Adrenal gland (tissue), 12 donors: ENCODE data around the gene CAMK2G. TPM values are rescaled to one million over a fixed set of nuclear protein-coding genes. Genes with fewer than 3 reads are reported as not detected.

Source experiments
- DNase-seq, 7 donors: peaks; one replicate each; pipeline ENCODE4 v3.0.0-alpha.2; 2019 to 2020
- H3K27ac ChIP-seq, 5 donors: fragments of 200-600 bp; sonication (generic) in 4 of 5; 1 replicate in 3 of 5; 2 replicates in 2 of 5; pipeline versions ENCODE4 v1.5.1 to v1.8.0; 2016 to 2020; ENCODE audit warnings: mild to moderate bottlenecking in 1 of 5
- H3K27me3 ChIP-seq: fragments of 200-600 bp; 2 replicates; pipeline ENCODE4 v1.8.0; 2021
- H3K36me3 ChIP-seq, 2 donors: fragments of 200-600 bp; replicated peaks in 1 of 2; 1 replicate in 1 of 2; 2 replicates in 1 of 2; pipeline versions ENCODE4 v1.5.1 to v1.8.0; 2018 to 2022
- H3K4me1 ChIP-seq, 2 donors: fragments of 200-600 bp; replicated peaks in 1 of 2; 1 replicate in 1 of 2; 2 replicates in 1 of 2; pipeline versions ENCODE4 v1.5.1 to v1.8.0; 2018 to 2021
- H3K4me3 ChIP-seq, 4 donors: fragments of 200-600 bp; sonication (generic) in 3 of 4; one replicate each; pipeline ENCODE4 v1.5.1; 2016 to 2018
- H3K9me3 ChIP-seq, 3 donors: fragments of 200-600 bp; sonication (generic) in 1 of 3; replicated peaks in 1 of 3; 1 replicate in 2 of 3; 2 replicates in 1 of 3; pipeline versions ENCODE4 v1.5.1 to v1.8.0; 2016 to 2021
- POLR2A ChIP-seq, 2 donors: fragments of 450-650 bp; IDR thresholded peaks; one replicate each; pipeline ENCODE4 v1.6.1; 2017; ENCODE audit warnings: antibody characterized with exemption in 2 of 2, mild to moderate bottlenecking in 2 of 2, moderate library complexity in 1 of 2
- whole genome bisulfite sequencing, 4 donors: extraction: QIAGEN DNeasy Blood & Tissue Kit in 2 of 4; methylation state at CpG; one replicate each; pipeline versions ENCODE4 v1.1.5 to v1.1.7; 2013 to 2017; 5-methylcytosine and 5-hydroxymethylcytosine counted together
- intact Hi-C, 2 donors: fragments of 100-400 bp; cut with DNase I; formaldehyde crosslinking; loops; one replicate each; pipeline versions ENCODE4 v1.14.1 to v1.15.0; 2022 to 2023
- polyA plus RNA-seq, 3 donors: library from polyadenylated mRNA; stranded (reverse); fragments of 200-250 nt in 2 of 3; fragments of 350-450 nt in 1 of 3; fragmentation: Illumina TruSeq in 1 of 3; extraction: RNeasy Lipid Tissue Mini Kit (QIAGEN cat#74804) in 1 of 3; gene quantifications; one replicate each; pipeline ENCODE4 v1.2.3, GENCODE V29; 2013 to 2014
- total RNA-seq, 9 donors: library from RNA; depleted of rRNA in 4 of 9; stranded (reverse); fragments of >200 nt in 4 of 9; fragments of 120-200 nt in 1 of 9; fragmentation: NEBNext Ultra II Directional in 1 of 9; extraction: Animal tissue kit (Norgen Biotek cat#: 25700) in 1 of 9; gene quantifications; one replicate each; pipeline versions ENCODE4 v1.1.0 to v1.2.4, GENCODE V29; 2013 to 2023
- TF ChIP-seq, protein P1 (sequence below), 6 experiments: fragments of 450-650 bp in 4 of 6; fragments of 200-600 bp in 2 of 6; sonication (generic) in 1 of 6; IDR thresholded peaks; 1 replicate in 5 of 6; 2 replicates in 1 of 6; pipeline versions ENCODE4 v1.5.1 to v1.8.0; 2016 to 2021; ENCODE audit warnings: antibody characterized with exemption in 6 of 6, mild to moderate bottlenecking in 2 of 6, moderate library complexity in 1 of 6
- donor health status: healthy with polysubstance abuse.
- donor health status: Bipolar disorder and iron deficiency.
- donor health status: DM: yes; HTN: yes; CAD: no.
- donor health status: DM: no; HTN: no; CAD: no.
- donor health status: DM: no; HTN: no; CAD: no.
- donor health status: DM: yes; HTN: yes; CAD: no.

The CAMK2G gene
- total and polyA plus RNA-seq, 12 donors: 12.7 to 27.3 (median 19.7) TPM

GRCh38 chr10:73876971-73877370 lies 2.6 kb upstream of the CAMK2G start:
- Histone ChIP-seq H3K36me3 (no peaks in the 10 kb centered on the region), H3K27me3 (no peaks in the 10 kb centered on the region), H3K4me1 (peaks cover 0 to 15% of the 10 kb centered on the region in 2 donors), H3K4me3 (no peak overlapping the region), H3K27ac (no peak overlapping the region), H3K9me3 (no peaks in the 10 kb centered on the region)
- no peak for DNase-seq
- WGBS, 4 donors: 70 to 86% (median 83%) methylated on average over 4 of the region's 4 CpGs
- intact Hi-C loops: loop anchor here in 1 of 2 donors (10.0 kb wide), 1 partner anchor 62 kb away; the partner anchor contains the start of gene NDST2
- TF ChIP-seq, protein P1, sequence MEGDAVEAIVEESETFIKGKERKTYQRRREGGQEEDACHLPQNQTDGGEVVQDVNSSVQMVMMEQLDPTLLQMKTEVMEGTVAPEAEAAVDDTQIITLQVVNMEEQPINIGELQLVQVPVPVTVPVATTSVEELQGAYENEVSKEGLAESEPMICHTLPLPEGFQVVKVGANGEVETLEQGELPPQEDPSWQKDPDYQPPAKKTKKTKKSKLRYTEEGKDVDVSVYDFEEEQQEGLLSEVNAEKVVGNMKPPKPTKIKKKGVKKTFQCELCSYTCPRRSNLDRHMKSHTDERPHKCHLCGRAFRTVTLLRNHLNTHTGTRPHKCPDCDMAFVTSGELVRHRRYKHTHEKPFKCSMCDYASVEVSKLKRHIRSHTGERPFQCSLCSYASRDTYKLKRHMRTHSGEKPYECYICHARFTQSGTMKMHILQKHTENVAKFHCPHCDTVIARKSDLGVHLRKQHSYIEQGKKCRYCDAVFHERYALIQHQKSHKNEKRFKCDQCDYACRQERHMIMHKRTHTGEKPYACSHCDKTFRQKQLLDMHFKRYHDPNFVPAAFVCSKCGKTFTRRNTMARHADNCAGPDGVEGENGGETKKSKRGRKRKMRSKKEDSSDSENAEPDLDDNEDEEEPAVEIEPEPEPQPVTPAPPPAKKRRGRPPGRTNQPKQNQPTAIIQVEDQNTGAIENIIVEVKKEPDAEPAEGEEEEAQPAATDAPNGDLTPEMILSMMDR (IDR thresholded peaks at IDR 0.05): no peak
- TF ChIP-seq POLR2A (IDR thresholded peaks at IDR 0.05): no peak

- TF ChIP-seq, protein P1 (IDR thresholded peaks at IDR 0.05): no peak
- TF ChIP-seq POLR2A (IDR thresholded peaks at IDR 0.05): no peak
- Histone ChIP-seq H3K4me1 (peaks cover 0 to 15% of the 10 kb centered on the region in 2 donors), H3K27me3 (no peaks in the 10 kb centered on the region), H3K4me3 (no peak overlapping the region), H3K27ac (no peak overlapping the region), H3K9me3 (no peaks in the 10 kb centered on the region), H3K36me3 (no peaks in the 10 kb centered on the region)
- intact Hi-C loops: loop anchor here in 1 of 2 donors (10.0 kb wide), 1 partner anchor 62 kb away; the partner anchor contains the start of gene NDST2
- DNase-seq: no peak
Measured at GRCh38 chr10:73876566-73876965, 2.2 kb upstream of the CAMK2G start.

DNA sequence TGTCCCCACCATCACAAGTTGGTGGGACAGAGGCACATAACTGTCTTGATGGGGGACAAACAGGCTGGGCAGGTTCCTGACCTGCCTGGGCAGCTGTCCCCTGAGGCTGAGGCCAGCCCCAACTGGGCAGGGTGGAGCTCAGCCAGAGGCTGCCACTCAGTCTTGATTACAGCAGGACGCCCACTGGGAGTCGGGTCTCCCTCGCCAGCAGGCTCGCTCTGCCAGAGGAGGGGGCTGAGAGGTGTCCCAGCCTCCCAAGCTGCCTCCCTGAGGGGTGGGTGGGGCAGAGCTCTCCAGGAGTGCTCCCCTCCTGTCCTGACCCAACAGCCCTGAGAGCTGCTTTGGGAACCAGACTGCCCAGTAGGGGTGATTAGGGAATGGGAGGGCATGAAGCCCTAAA lies 1.8 kb upstream of the CAMK2G start:
- no peaks in the 10 kb centered on the region for H3K27me3 ChIP-seq
- no peaks in the 10 kb centered on the region for H3K36me3 ChIP-seq
- no peaks in the 10 kb centered on the region for H3K9me3 ChIP-seq
- no peak overlapping the region for H3K4me3 ChIP-seq
- intact Hi-C loops: loop anchor here in 1 of 2 donors (10.0 kb wide), 1 partner anchor 61 kb away; the partner anchor contains the start of gene NDST2
- DNase-seq: no peak
- no peak overlapping the region for H3K27ac ChIP-seq
- TF ChIP-seq POLR2A (IDR thresholded peaks at IDR 0.05): no peak
- TF ChIP-seq, protein P1 (IDR thresholded peaks at IDR 0.05): no peak
- 70 to 100% (median 93%) methylated on average over 1 to 4 of the region's 4 CpGs for WGBS, 4 donors
- H3K4me1 ChIP-seq: peaks cover 0 to 15% of the 10 kb centered on the region in 2 donors

- intact Hi-C loops: loop anchor here in 1 of 2 donors (10.0 kb wide), 1 partner anchor 60 kb away; the partner anchor contains the start of gene NDST2
- peak overlapping the region in 2 of 4 donors; percentile 59 to 98 for H3K4me3 ChIP-seq
Measured at GRCh38 chr10:73875139-73875475, 752 bp upstream of the CAMK2G start.

More at GRCh38 chr10:73875139-73875475, 752 bp upstream of the CAMK2G start:
- peak overlapping the region in 2 of 5 donors; percentile 9 to 82 for H3K27ac ChIP-seq
- TF ChIP-seq, protein P1 (IDR thresholded peaks at IDR 0.05): no peak
- TF ChIP-seq POLR2A (IDR thresholded peaks at IDR 0.05): no peak
- no peaks in the 10 kb centered on the region for H3K27me3 ChIP-seq
- H3K4me1 ChIP-seq: peaks cover 0 to 15% of the 10 kb centered on the region in 2 donors
- 31 to 39% (median 37%) methylated on average over 3 of the region's 3 CpGs for WGBS, 4 donors
- no peaks in the 10 kb centered on the region for H3K36me3 ChIP-seq
- DNase-seq: no peak
- no peaks in the 10 kb centered on the region for H3K9me3 ChIP-seq
